Natural killer cell (primary cell): ENCODE measurements around the gene PIK3CD. TPM values are rescaled to one million over a fixed set of nuclear protein-coding genes. Genes with fewer than 3 reads are reported as not detected.

Experiments
- ATAC-seq, 3 donors: fragments of 150-1000 bp in 2 of 3; fragments of 200-7000 bp in 1 of 3; cut with Tn5 transposase; 1 replicate in 1 of 3; 2 replicates in 2 of 3; pipeline ENCODE4 v1.10.0; 2021; ENCODE audit warnings: mild to moderate bottlenecking in 2 of 3, moderate library complexity in 2 of 3
- DNase-seq, 2 donors: peaks; one replicate each; pipeline versions ENCODE4 v3.0.0 to v3.0.0-alpha.2; 2013 to 2021; ENCODE audit warnings: mixed read lengths in 1 of 2
- H3K27ac ChIP-seq: one replicate; pipeline ENCODE4 v1.5.1; 2013; ENCODE audit warnings: mild to moderate bottlenecking, low read length
- H3K27me3 ChIP-seq: one replicate; pipeline ENCODE4 v1.6.1; 2013; ENCODE audit warnings: low read length; ENCODE audit not compliant: control insufficient read depth, insufficient read depth
- H3K36me3 ChIP-seq: one replicate; pipeline ENCODE4 v1.6.1; 2013; ENCODE audit warnings: low read length; ENCODE audit not compliant: control insufficient read depth, insufficient read depth
- H3K4me1 ChIP-seq: one replicate; pipeline ENCODE4 v1.6.1; 2013; ENCODE audit warnings: low read length; ENCODE audit not compliant: control insufficient read depth, insufficient read depth
- H3K4me3 ChIP-seq: one replicate; pipeline ENCODE4 v1.5.1; 2013; ENCODE audit warnings: low read length
- H3K9me3 ChIP-seq: one replicate; pipeline ENCODE4 v1.6.1; 2013; ENCODE audit warnings: low read length; ENCODE audit not compliant: control insufficient read depth, insufficient read depth
- H3K27ac Mint-ChIP-seq, 2 donors: one replicate each; pipeline ENCODE4 v1.8.0; 2022; ENCODE audit warnings: mild to moderate bottlenecking in 2 of 2, mixed read lengths in 2 of 2, moderate library complexity in 1 of 2
- H3K27me3 Mint-ChIP-seq, 2 donors: one replicate each; pipeline ENCODE4 v1.8.0; 2022; ENCODE audit warnings: low read depth in 2 of 2, mixed read lengths in 2 of 2
- H3K36me3 Mint-ChIP-seq: one replicate; pipeline ENCODE4 v1.8.0; 2022; ENCODE audit warnings: mixed read lengths
- H3K4me1 Mint-ChIP-seq, 2 donors: one replicate each; pipeline ENCODE4 v1.8.0; 2022; ENCODE audit warnings: mixed read lengths in 2 of 2
- H3K4me3 Mint-ChIP-seq: one replicate; pipeline ENCODE4 v1.8.0; 2022; ENCODE audit warnings: mild to moderate bottlenecking, moderate library complexity, mixed read lengths
- H3K9me3 Mint-ChIP-seq, 2 donors: one replicate each; pipeline ENCODE4 v1.8.0; 2022; ENCODE audit warnings: mixed read lengths in 2 of 2
- WGBS: methylation state at CpG from one replicate; pipeline ENCODE4 v1.1.7; 2013; ENCODE audit warnings: missing lambda C conversion rate; ENCODE audit not compliant: insufficient coverage; 5-methylcytosine and 5-hydroxymethylcytosine counted together
- intact Hi-C: fragments of 100-400 bp; cut with micrococcal nuclease; formaldehyde crosslinking; loops from one replicate; pipeline ENCODE4 v1.14.2; 2022
- total RNA-seq, 4 donors: library from RNA; stranded (reverse); fragments of 120-200 nt in 1 of 4; gene quantifications; one replicate each; pipeline versions ENCODE4 v1.2.3 to v1.2.4, GENCODE V29; 2013 to 2022
- TF ChIP-seq, protein P1 (sequence below): fragments of 200-600 bp; IDR thresholded peaks from one replicate; pipeline ENCODE4 v1.8.0; 2022; ENCODE audit warnings: antibody characterized with exemption

Gene PIK3CD
- total RNA-seq, 3 donors from 2014 or later (not counting 1 experiment from before 2014, with no cell fraction given) = 171 to 240 (median 198) TPM

DNA sequence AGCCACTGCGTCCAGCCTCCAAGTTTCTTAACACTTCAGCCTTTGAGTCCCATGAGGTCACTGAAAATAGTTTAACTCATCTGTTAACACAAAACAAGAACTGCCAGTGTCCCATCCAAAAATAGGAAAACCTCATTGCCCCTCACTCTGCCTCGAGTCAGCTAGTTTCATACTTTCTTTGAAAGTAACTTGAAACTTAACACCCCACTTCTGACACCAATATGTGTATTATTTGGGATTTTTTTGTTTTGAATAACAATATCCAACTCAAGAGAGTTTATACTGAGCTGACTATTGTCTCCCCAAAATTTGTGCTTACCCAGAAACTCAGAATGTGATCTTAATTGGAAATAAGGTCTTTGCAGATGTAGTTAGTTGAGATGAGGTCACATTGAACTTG, 16.9 kb upstream of the PIK3CD start:
- no peaks in the 10 kb centered on the region for H3K36me3 Mint-ChIP-seq
- DNase-seq (no peak), ATAC-seq (no peak)
- H3K27me3 Mint-ChIP-seq = no peaks in the 10 kb centered on the region
- H3K27me3 ChIP-seq = no peaks in the 10 kb centered on the region
- peaks cover 42 to 43% of the 10 kb centered on the region in 2 donors for H3K4me1 Mint-ChIP-seq
- H3K4me3 Mint-ChIP-seq = no peak overlapping the region
- no peak overlapping the region for H3K4me3 ChIP-seq
- H3K9me3 ChIP-seq = no peaks in the 10 kb centered on the region
- TF ChIP-seq, protein P1, sequence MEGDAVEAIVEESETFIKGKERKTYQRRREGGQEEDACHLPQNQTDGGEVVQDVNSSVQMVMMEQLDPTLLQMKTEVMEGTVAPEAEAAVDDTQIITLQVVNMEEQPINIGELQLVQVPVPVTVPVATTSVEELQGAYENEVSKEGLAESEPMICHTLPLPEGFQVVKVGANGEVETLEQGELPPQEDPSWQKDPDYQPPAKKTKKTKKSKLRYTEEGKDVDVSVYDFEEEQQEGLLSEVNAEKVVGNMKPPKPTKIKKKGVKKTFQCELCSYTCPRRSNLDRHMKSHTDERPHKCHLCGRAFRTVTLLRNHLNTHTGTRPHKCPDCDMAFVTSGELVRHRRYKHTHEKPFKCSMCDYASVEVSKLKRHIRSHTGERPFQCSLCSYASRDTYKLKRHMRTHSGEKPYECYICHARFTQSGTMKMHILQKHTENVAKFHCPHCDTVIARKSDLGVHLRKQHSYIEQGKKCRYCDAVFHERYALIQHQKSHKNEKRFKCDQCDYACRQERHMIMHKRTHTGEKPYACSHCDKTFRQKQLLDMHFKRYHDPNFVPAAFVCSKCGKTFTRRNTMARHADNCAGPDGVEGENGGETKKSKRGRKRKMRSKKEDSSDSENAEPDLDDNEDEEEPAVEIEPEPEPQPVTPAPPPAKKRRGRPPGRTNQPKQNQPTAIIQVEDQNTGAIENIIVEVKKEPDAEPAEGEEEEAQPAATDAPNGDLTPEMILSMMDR = no peak
- peaks cover 42% of the 10 kb centered on the region for H3K4me1 ChIP-seq
- H3K36me3 ChIP-seq = peaks cover 10% of the 10 kb centered on the region
- WGBS = 80% methylated on average over 2 of the region's 2 CpGs
- H3K27ac ChIP-seq = no peak overlapping the region
- peak overlapping the region in 1 of 2 donors; percentile 21 for H3K27ac Mint-ChIP-seq
- no peaks in the 10 kb centered on the region for H3K9me3 Mint-ChIP-seq
- intact Hi-C loops = no loop called here

DNA sequence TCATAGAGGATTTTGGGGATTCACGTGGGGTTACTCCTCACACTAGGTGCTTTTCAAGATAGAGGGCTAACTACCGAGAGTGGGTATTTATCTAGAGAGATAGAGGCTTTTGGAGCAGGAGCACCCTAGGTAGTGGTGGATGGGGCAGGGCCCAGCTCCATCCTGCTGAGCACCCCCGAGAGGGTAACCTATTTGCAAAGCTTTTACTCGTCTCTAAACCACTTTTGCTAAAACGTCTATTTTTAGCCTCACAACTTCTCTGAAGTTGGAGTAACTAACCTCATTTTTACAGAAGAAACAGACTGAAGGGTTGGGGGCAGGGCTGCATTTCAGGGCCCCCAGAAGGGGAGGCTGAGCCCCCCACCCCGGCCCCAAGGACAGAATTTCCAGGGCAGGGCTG, 12.3 kb upstream of the PIK3CD start:
- Histone ChIP-seq H3K4me1 (peaks cover 47% of the 10 kb centered on the region), H3K36me3 (peaks cover 17% of the 10 kb centered on the region), H3K27ac (no peak overlapping the region), H3K4me3 (no peak overlapping the region), H3K9me3 (no peaks in the 10 kb centered on the region), H3K27me3 (no peaks in the 10 kb centered on the region)
- Mint-ChIP-seq H3K27ac (peak overlapping the region in 1 of 2 donors; percentile 64), H3K4me1 (peaks cover 42 to 43% of the 10 kb centered on the region in 2 donors), H3K4me3 (no peak overlapping the region), H3K9me3 (no peaks in the 10 kb centered on the region), H3K27me3 (no peaks in the 10 kb centered on the region), H3K36me3 (no peaks in the 10 kb centered on the region)
- TF ChIP-seq, protein P1 = no peak
- DNase-seq = no peak
- intact Hi-C loops = no loop called here
- no peak for ATAC-seq
- 8% methylated on average over 4 of the region's 6 CpGs for WGBS

DNA sequence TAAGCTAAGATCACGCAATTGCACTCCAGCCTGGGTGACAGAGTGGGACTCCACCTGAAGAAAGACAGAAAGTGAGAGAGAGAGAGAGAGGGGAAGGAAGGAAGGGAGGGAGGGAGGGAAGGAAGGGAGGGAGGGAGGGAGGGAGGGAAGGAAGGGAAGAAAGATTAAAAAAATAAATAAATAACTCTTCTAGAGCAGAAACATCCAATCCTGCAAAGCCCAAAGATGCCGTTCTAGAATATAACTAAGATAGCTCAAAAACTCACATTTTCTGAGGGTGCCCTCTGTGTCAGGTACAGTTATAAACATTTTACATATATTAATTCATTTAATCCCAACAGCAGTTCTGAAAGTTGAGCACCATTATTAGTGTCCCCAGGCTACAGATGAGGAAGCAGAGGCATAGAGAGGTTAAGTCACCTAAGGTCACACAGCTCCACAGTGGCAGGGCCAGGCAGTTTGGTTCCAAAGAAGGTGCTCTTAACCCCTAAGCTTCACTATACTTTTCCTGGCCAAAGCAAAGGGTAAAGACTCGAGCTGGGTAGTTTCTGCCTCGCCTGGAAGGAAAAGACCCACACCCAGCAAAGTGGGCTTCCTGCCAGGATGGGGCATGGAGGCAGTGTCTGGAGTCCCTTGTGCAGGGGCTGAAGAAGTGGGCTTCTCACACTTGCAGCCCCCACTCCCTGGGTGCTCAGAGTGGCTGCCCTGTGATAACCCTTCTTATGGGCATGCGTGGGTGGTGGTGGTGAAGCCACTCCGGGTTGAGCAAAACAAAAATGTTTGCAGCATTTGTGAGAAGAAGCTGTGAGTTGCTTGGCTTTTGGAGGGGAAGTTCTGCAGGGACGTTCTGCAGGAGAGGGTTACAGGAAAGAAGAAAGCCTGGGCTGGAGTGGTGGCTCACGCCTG, 7.9 kb upstream of the PIK3CD start:
- Mint-ChIP-seq H3K27me3 (no peaks in the 10 kb centered on the region), H3K4me3 (no peak overlapping the region), H3K27ac (peak overlapping the region; percentile 51 to 78), H3K4me1 (peaks cover 42 to 43% of the 10 kb centered on the region in 2 donors), H3K9me3 (no peaks in the 10 kb centered on the region), H3K36me3 (no peaks in the 10 kb centered on the region)
- Histone ChIP-seq H3K27ac (peak overlapping the region; percentile 38), H3K4me1 (peaks cover 53% of the 10 kb centered on the region), H3K36me3 (peaks cover 8% of the 10 kb centered on the region), H3K27me3 (no peaks in the 10 kb centered on the region), H3K4me3 (no peak overlapping the region), H3K9me3 (no peaks in the 10 kb centered on the region)
- intact Hi-C loops = no loop called here
- 35% methylated on average over 8 of the region's 8 CpGs for WGBS
- DNase-seq = peak in 1 of 2 donors; percentile 49
- TF ChIP-seq, protein P1 = no peak
- peak in 2 of 3 donors; percentile 34 to 58 for ATAC-seq
